ENCODE data around the gene TMIE. TPM values are rescaled to one million over a fixed set of nuclear protein-coding genes. Genes with fewer than 3 reads are reported as not detected.

Gene TMIE
- total RNA-seq, 4 donors from 2014 or later: 0.33 to 1.2 (median 0.69) TPM; not detected in 1

DNA sequence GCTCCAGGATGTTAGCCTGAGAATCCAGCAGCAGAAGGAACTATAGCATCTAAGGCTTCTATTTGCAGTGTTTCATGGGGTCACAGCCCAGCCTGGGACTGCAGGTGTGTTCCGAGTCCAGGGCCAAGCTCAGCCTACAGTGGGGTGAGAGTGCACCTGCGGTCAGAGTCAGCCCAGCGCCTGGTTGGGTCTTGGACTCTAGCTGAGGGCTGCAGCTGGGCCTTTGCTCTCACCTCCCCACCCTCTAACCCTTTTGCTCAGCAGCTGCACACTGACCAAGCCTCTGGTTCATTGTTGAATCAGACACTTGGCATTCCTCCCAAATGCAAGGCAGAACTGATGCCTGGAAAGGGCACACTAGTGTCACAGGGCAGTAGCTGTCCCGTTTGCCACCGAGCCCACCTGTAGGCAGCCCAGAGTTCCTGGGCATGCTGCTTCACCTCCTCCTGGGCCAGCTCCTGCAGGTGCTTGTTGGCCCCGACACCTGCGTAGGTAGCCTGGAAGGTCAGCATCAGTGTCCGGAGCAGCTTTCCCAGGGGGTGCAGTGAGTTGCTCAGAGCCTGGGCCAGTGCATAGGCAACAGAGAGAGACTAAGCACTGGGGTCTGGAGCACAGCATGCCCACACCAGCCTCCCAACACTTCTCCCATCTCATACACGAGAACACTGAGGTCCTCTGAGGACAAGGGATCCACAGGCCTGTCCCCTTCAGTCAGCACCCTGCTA, 25.2 kb upstream of the TMIE start:
- no peak overlapping the region for H3K27ac ChIP-seq (replicated peaks in 1 of 4)
- TF ChIP-seq, protein P1, sequence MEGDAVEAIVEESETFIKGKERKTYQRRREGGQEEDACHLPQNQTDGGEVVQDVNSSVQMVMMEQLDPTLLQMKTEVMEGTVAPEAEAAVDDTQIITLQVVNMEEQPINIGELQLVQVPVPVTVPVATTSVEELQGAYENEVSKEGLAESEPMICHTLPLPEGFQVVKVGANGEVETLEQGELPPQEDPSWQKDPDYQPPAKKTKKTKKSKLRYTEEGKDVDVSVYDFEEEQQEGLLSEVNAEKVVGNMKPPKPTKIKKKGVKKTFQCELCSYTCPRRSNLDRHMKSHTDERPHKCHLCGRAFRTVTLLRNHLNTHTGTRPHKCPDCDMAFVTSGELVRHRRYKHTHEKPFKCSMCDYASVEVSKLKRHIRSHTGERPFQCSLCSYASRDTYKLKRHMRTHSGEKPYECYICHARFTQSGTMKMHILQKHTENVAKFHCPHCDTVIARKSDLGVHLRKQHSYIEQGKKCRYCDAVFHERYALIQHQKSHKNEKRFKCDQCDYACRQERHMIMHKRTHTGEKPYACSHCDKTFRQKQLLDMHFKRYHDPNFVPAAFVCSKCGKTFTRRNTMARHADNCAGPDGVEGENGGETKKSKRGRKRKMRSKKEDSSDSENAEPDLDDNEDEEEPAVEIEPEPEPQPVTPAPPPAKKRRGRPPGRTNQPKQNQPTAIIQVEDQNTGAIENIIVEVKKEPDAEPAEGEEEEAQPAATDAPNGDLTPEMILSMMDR (IDR thresholded peaks at IDR 0.05): no peak
- no peak for TF ChIP-seq POLR2A (IDR thresholded peaks at IDR 0.05; ENCODE audit: low read depth)
- peaks cover 0 to 9% (median 0%) of the 10 kb centered on the region in 4 donors for H3K4me1 ChIP-seq
- no peak for DNase-seq (ENCODE audit: extremely low spot score)
- no peaks in the 10 kb centered on the region for H3K27me3 ChIP-seq
- H3K36me3 ChIP-seq: peaks cover 0 to 95% (median 32%) of the 10 kb centered on the region in 4 donors
- H3K9me3 ChIP-seq: no peaks in the 10 kb centered on the region
- no peak overlapping the region for H3K4me3 ChIP-seq
- intact Hi-C loops (cut with DNase I): no loop called here
- WGBS: 100% methylated on average over 1 of the region's 9 CpGs

DNA sequence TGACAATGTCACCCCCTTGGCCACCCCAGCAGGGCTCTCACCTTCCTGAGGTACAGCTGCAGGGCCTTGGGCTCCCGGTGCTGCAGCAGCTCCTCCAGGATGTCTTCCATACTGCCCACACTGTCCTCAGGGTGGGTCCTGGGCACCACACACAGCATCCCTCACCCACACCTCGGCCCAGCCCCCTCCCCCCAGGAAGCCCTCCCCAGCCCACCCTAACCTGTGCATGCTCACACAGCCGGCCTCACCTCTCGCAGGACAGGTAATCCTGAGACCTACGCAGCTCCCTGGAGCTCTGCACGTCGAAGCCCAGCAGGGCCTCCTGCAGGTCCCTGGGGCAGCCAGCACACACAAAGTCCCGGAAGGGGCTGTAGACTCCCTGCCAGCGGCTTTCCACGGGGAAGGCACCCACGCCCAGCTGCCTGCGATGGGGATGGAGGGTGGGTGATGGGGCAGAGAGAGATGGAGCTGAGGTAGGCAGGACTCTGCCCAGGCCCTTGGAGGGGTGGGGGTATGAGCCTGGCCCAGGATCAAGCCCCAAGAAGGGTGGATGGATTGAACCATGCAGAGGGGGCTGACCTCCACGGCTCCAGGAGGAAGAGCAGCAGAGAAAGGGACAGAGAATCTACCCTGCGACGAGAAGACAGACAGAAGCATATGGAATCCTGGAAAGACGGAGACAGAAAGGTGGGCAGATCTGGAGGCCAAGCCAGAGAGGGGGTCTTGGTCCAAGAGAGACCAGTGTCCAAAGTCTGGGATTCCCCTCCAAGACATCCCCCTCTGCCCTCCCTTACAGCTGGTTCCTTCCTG, 24.4 kb upstream of the TMIE start:
- TF ChIP-seq POLR2A (IDR thresholded peaks at IDR 0.05; ENCODE audit: low read depth) (no peak), EP300 (IDR thresholded peaks at IDR 0.05) (no peak), POLR2AphosphoS5 (IDR thresholded peaks at IDR 0.05) (no peak)
- TF ChIP-seq, protein P1 (IDR thresholded peaks at IDR 0.05): no peak
- DNase-seq (ENCODE audit: extremely low spot score): no peak
- peaks cover 0 to 12% (median 0%) of the 10 kb centered on the region in 4 donors for H3K4me1 ChIP-seq
- H3K4me3 ChIP-seq: no peak overlapping the region
- H3K9me3 ChIP-seq: no peaks in the 10 kb centered on the region
- peaks cover 0 to 94% (median 33%) of the 10 kb centered on the region in 4 donors for H3K36me3 ChIP-seq
- WGBS: 82% methylated on average over 15 of the region's 16 CpGs
- no peak overlapping the region for H3K27ac ChIP-seq (replicated peaks in 1 of 4)
- no peaks in the 10 kb centered on the region for H3K27me3 ChIP-seq
- intact Hi-C loops (cut with DNase I): no loop called here

DNA sequence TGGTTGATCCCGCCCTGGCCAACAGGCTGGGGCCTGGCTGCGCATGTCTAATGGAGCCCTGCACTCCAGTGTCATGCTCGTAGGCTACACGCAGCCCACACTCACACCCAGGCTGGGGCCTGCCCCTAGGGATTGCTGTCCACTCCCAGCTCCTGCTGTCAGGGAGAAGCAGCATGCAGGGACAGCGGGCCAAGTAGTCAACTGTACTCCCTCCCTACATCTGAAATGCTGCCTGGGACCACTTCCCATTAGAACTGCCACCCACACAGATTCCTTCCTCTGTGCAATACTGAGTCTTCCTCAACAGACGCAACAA, 23.8 kb upstream of the TMIE start:
- DNase-seq (ENCODE audit: extremely low spot score): no peak
- no peaks in the 10 kb centered on the region for H3K27me3 ChIP-seq

DNA sequence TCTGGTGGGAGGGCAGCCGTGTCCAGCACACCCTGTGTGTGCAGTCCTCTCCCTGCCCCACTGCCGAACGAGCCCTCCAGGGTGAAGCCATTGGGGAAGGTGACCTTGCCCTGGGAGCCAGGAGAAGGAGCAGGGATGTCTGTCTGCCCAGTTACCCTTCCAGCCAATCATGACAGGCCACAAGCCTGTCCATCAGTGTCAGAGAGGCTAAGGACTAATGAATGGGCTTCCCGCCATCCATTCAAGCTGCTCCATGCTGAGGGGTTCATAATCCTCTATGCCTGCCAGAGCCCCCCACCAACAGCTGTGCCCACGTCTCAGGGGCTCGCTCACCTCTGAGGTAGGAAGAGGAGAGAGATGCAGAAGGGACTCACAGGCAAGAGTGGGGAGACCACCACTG, 22.9 kb upstream of the TMIE start:
- no peaks in the 10 kb centered on the region for H3K27me3 ChIP-seq
- no peak overlapping the region for H3K27ac ChIP-seq (replicated peaks in 1 of 4)
- WGBS: 75% methylated on average over 3 of the region's 6 CpGs
- H3K9me3 ChIP-seq: no peaks in the 10 kb centered on the region
- TF ChIP-seq POLR2A (IDR thresholded peaks at IDR 0.05; ENCODE audit: low read depth) (no peak), POLR2AphosphoS5 (IDR thresholded peaks at IDR 0.05) (no peak), EP300 (IDR thresholded peaks at IDR 0.05) (no peak)
- H3K4me3 ChIP-seq: no peak overlapping the region
- H3K4me1 ChIP-seq: peaks cover 0 to 13% (median 0%) of the 10 kb centered on the region in 4 donors
- DNase-seq (ENCODE audit: extremely low spot score): no peak
- peaks cover 0 to 97% (median 31%) of the 10 kb centered on the region in 4 donors for H3K36me3 ChIP-seq
- intact Hi-C loops (cut with DNase I): no loop called here

More for the DNA sequence above, 23.8 kb upstream of the TMIE start:
- Histone ChIP-seq H3K36me3 (peaks cover 0 to 94% (median 31%) of the 10 kb centered on the region in 4 donors), H3K9me3 (no peaks in the 10 kb centered on the region), H3K4me3 (no peak overlapping the region), H3K27ac (replicated peaks in 1 of 4) (no peak overlapping the region), H3K4me1 (peaks cover 0 to 13% (median 0%) of the 10 kb centered on the region in 4 donors)
- TF ChIP-seq POLR2AphosphoS5 (IDR thresholded peaks at IDR 0.05) (no peak), POLR2A (IDR thresholded peaks at IDR 0.05; ENCODE audit: low read depth) (no peak), EP300 (IDR thresholded peaks at IDR 0.05) (no peak)
- TF ChIP-seq, protein P1 (IDR thresholded peaks at IDR 0.05): no peak
- 74% methylated on average over 6 of the region's 6 CpGs for WGBS
- intact Hi-C loops (cut with DNase I): no loop called here

DNA sequence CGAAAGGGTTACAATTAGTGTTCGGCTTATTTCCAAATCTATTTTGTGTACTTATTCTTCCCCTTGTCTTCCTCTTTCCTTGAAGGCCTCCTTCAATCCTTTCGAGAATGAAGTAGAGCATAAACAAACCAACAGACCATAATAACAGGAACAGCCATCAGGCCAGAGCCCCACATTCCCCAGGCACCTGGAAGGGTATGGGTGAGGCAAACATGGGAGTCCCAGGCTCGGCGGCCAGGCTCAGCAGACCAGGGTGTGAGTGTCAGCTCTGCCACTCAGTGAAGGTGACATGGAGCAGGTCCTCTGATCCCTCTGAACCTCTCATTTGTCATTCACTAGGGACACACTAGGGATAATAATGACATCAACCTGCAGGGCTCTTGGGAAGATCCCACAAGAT, 21.5 kb upstream of the TMIE start:
- no peak for DNase-seq (ENCODE audit: extremely low spot score)
- H3K36me3 ChIP-seq: peaks cover 0 to 97% (median 32%) of the 10 kb centered on the region in 4 donors

More for the DNA sequence above, 21.5 kb upstream of the TMIE start:
- intact Hi-C loops (cut with DNase I): no loop called here
- Histone ChIP-seq H3K4me3 (no peak overlapping the region), H3K9me3 (no peaks in the 10 kb centered on the region), H3K27ac (replicated peaks in 1 of 4) (no peak overlapping the region), H3K4me1 (peaks cover 0 to 13% (median 0%) of the 10 kb centered on the region in 4 donors), H3K27me3 (no peaks in the 10 kb centered on the region)
- 78% methylated on average over 5 of the region's 5 CpGs for WGBS
- TF ChIP-seq, protein P1 (IDR thresholded peaks at IDR 0.05): no peak
- TF ChIP-seq POLR2AphosphoS5 (IDR thresholded peaks at IDR 0.05): no peak
- no peak for TF ChIP-seq EP300 (IDR thresholded peaks at IDR 0.05)
- no peak for TF ChIP-seq POLR2A (IDR thresholded peaks at IDR 0.05; ENCODE audit: low read depth)
